Adrenal gland (tissue), 5 donors: ENCODE results near the gene ADAM29.

Source experiments
- CTCF ChIP-seq, 6 experiments: fragments of 450-650 bp in 4 of 6; fragments of 200-600 bp in 2 of 6; sonication (generic) in 1 of 6; IDR thresholded peaks; 1 replicate in 5 of 6; 2 replicates in 1 of 6; pipeline versions ENCODE4 v1.5.1 to v1.8.0; 2016 to 2021; ENCODE audit warnings: antibody characterized with exemption in 6 of 6, mild to moderate bottlenecking in 2 of 6, moderate library complexity in 1 of 6
- POLR2A ChIP-seq, 2 donors: fragments of 450-650 bp; IDR thresholded peaks; one replicate each; pipeline ENCODE4 v1.6.1; 2017; ENCODE audit warnings: antibody characterized with exemption in 2 of 2, mild to moderate bottlenecking in 2 of 2, moderate library complexity in 1 of 2
- donor health status: DM: no; HTN: no; CAD: no.

- TF ChIP-seq CTCF (IDR thresholded peaks at IDR 0.05), result no peak
- TF ChIP-seq POLR2A (IDR thresholded peaks at IDR 0.05), result no peak
Observed at GRCh38 chr4:174880001-174880400, 38.2 kb upstream of the ADAM29 start.
